H1 (cell line): ENCODE data around the gene STX18. TPM values are rescaled to one million over a fixed set of nuclear protein-coding genes. Genes with fewer than 3 reads are reported as not detected.

Source experiments
- CTCF ChIA-PET: fragments of 300-600 bp; sonication (Branson Sonifier 250); formaldehyde crosslinking; loops from one replicate; lab custom pipeline; 2021; ENCODE audit not compliant: partially characterized antibody; lab: Charles Lee
- POLR2A ChIA-PET: fragments of 300-600 bp; sonication (Branson Sonifier 250); formaldehyde crosslinking; loops from one replicate; lab custom pipeline; 2021; ENCODE audit warnings: inconsistent platforms; ENCODE audit not compliant: partially characterized antibody; lab: Charles Lee
- DNase-seq, 2 experiments: peaks; one replicate each; pipeline versions ENCODE4 v3.0.0 to v3.0.0-alpha.2; 2010 to 2022; ENCODE audit warnings: low spot score in 2 of 2, low read depth in 1 of 2, mixed read lengths in 1 of 2
- FAIRE-seq: peaks from 2 replicates; lab custom pipeline; 2011; peaks lifted over from hg19 to GRCh38; lab: Jason Lieb, UNC
- H2AFZ ChIP-seq: 2 replicates; pipeline ENCODE4 v1.8.1; 2012; ENCODE audit warnings: low read length, inconsistent platforms
- H2AK5ac ChIP-seq: 2 replicates; pipeline ENCODE4 v1.6.1; 2013; ENCODE audit warnings: low read depth, low read length
- H2BK120ac ChIP-seq: replicated peaks from 2 replicates; pipeline ENCODE3; 2013; ENCODE audit warnings: low read depth, low read length, inconsistent platforms
- H2BK12ac ChIP-seq: 2 replicates; pipeline ENCODE4 v1.6.1; 2013; ENCODE audit warnings: low read depth, low read length
- H2BK15ac ChIP-seq: 2 replicates; pipeline ENCODE4 v1.6.1; 2013; ENCODE audit warnings: low read length
- H2BK20ac ChIP-seq: 2 replicates; pipeline ENCODE4 v1.6.1; 2013; ENCODE audit warnings: low read length
- H2BK5ac ChIP-seq: 2 replicates; pipeline ENCODE4 v1.6.1; 2013; ENCODE audit warnings: low read depth, low read length
- H3K14ac ChIP-seq: 2 replicates; pipeline ENCODE4 v1.6.1; 2013; ENCODE audit warnings: inconsistent platforms; ENCODE audit not compliant: insufficient read length
- H3K18ac ChIP-seq: 2 replicates; pipeline ENCODE4 v1.6.1; 2013; ENCODE audit warnings: low read length; ENCODE audit errors: extremely low read depth
- H3K23ac ChIP-seq: 2 replicates; pipeline ENCODE4 v1.6.1; 2013; ENCODE audit warnings: inconsistent platforms; ENCODE audit not compliant: insufficient read length
- H3K23me2 ChIP-seq: 2 replicates; pipeline ENCODE4 v1.6.1; 2013; ENCODE audit warnings: low read depth, low read length
- H3K27ac ChIP-seq: 2 replicates; pipeline ENCODE4 v1.6.1; 2011; ENCODE audit warnings: low read depth, low read length, inconsistent platforms
- H3K27me3 ChIP-seq, 4 experiments: replicated peaks in 1 of 4; 1 replicate in 1 of 4; 2 replicates in 3 of 4; pipeline versions ENCODE4 v1.6.1 to v1.8.1; 2011 to 2013; ENCODE audit warnings: low read length in 3 of 4, mild to moderate bottlenecking in 3 of 4, inconsistent platforms in 2 of 4, mixed read lengths in 2 of 4, moderate library complexity in 1 of 4; ENCODE audit not compliant: control insufficient read depth in 3 of 4, insufficient read depth in 3 of 4; ENCODE audit errors: extremely low read depth in 1 of 4
- H3K36me3 ChIP-seq, 4 experiments: 2 replicates each; pipeline versions ENCODE4 v1.6.1 to v1.8.1; 2011 to 2013; ENCODE audit warnings: mild to moderate bottlenecking in 4 of 4, low read length in 3 of 4, moderate library complexity in 2 of 4, control low read depth in 1 of 4, inconsistent platforms in 1 of 4; ENCODE audit not compliant: insufficient read depth in 4 of 4, control insufficient read depth in 2 of 4
- H3K4ac ChIP-seq: replicated peaks from 2 replicates; pipeline ENCODE3; 2013; ENCODE audit warnings: low read length, low read depth, mixed read lengths, inconsistent platforms; ENCODE audit not compliant: insufficient read length
- H3K4me1 ChIP-seq, 4 experiments: replicated peaks in 1 of 4; 1 replicate in 1 of 4; 2 replicates in 3 of 4; pipeline versions ENCODE4 v1.6.1 to v1.8.1; 2011 to 2013; ENCODE audit warnings: low read length in 3 of 4, inconsistent platforms in 2 of 4, mixed read lengths in 1 of 4; ENCODE audit not compliant: insufficient read depth in 4 of 4, control insufficient read depth in 3 of 4
- H3K4me2 ChIP-seq, 2 experiments: 2 replicates each; pipeline versions ENCODE4 v1.6.1 to v1.8.1; 2011 to 2013; ENCODE audit warnings: low read depth in 2 of 2, low read length in 2 of 2, control low read depth in 1 of 2, inconsistent platforms in 1 of 2, mild to moderate bottlenecking in 1 of 2; ENCODE audit not compliant: insufficient read depth in 1 of 2
- H3K4me3 ChIP-seq, 4 experiments: fragments of 200-600, 300-600 bp in 1 of 4; sonication (generic), shearing (Covaris generic), sonication (Bioruptor Twin) in 1 of 4; 2 replicates each; pipeline versions ENCODE4 v1.5.1 to v1.8.1; 2011 to 2016; ENCODE audit warnings: low read length in 4 of 4, low read depth in 3 of 4, control low read depth in 2 of 4, inconsistent platforms in 2 of 4, mild to moderate bottlenecking in 2 of 4, mixed read lengths in 1 of 4, moderate library complexity in 1 of 4; ENCODE audit not compliant: insufficient read depth in 2 of 4; ENCODE audit errors: extremely low read depth in 1 of 4
- H3K56ac ChIP-seq: replicated peaks from 2 replicates; pipeline ENCODE3; 2013; ENCODE audit warnings: low read depth, mild to moderate bottlenecking, mixed read lengths, low read length, inconsistent platforms; ENCODE audit not compliant: insufficient read length
- H3K79me1 ChIP-seq: 2 replicates; pipeline ENCODE4 v1.6.1; 2013; ENCODE audit warnings: low read depth, low read length, control low read depth
- H3K79me2 ChIP-seq, 2 experiments: 2 replicates each; pipeline versions ENCODE4 v1.6.1 to v1.8.1; 2012 to 2013; ENCODE audit warnings: low read length in 2 of 2, mild to moderate bottlenecking in 2 of 2, inconsistent platforms in 1 of 2; ENCODE audit not compliant: insufficient read depth in 2 of 2, control insufficient read depth in 1 of 2
- H3K9ac ChIP-seq, 4 experiments: replicated peaks in 1 of 4; 1 replicate in 1 of 4; 2 replicates in 3 of 4; pipeline versions ENCODE4 v1.6.1 to v1.8.1; 2011 to 2013; ENCODE audit warnings: low read depth in 3 of 4, low read length in 3 of 4, control low read depth in 2 of 4, mild to moderate bottlenecking in 2 of 4, moderate library complexity in 2 of 4, inconsistent platforms in 1 of 4; ENCODE audit errors: extremely low read depth in 1 of 4
- H3K9me3 ChIP-seq, 2 experiments: 2 replicates each; pipeline versions ENCODE4 v1.6.1 to v1.8.1; 2012 to 2013; ENCODE audit warnings: mild to moderate bottlenecking in 2 of 2, moderate library complexity in 2 of 2, control low read depth in 1 of 2, inconsistent platforms in 1 of 2, low read depth in 1 of 2, low read length in 1 of 2, mixed read lengths in 1 of 2; ENCODE audit not compliant: insufficient read depth in 2 of 2
- H4K20me1 ChIP-seq, 2 experiments: replicated peaks in 1 of 2; 2 replicates each; pipeline versions ENCODE3 to v1.8.1; 2011 to 2013; ENCODE audit warnings: inconsistent platforms in 2 of 2, low read length in 2 of 2, mild to moderate bottlenecking in 1 of 2; ENCODE audit not compliant: insufficient read depth in 2 of 2, control insufficient read depth in 1 of 2
- H4K5ac ChIP-seq: 2 replicates; pipeline ENCODE4 v1.6.1; 2013; ENCODE audit warnings: low read length, low read depth, mixed read lengths, inconsistent platforms; ENCODE audit not compliant: insufficient read length
- H4K8ac ChIP-seq: 2 replicates; pipeline ENCODE4 v1.8.0; 2013; ENCODE audit warnings: mild to moderate bottlenecking, moderate library complexity, low read length, inconsistent platforms; ENCODE audit not compliant: insufficient read depth; ENCODE audit errors: extremely low read depth
- H4K91ac ChIP-seq: replicated peaks from 2 replicates; pipeline ENCODE3; 2013; ENCODE audit warnings: low read length, mixed read lengths, inconsistent platforms; ENCODE audit not compliant: insufficient read length
- BACH1 ChIP-seq: IDR thresholded peaks from 2 replicates; pipeline ENCODE4 v1.6.1; 2012; ENCODE audit warnings: low read length, improper control_type of control experiment
- NRF1 ChIP-seq: IDR thresholded peaks from 2 replicates; pipeline ENCODE4 v1.6.1; 2011; ENCODE audit warnings: mild to moderate bottlenecking, low read depth, low read length, improper control_type of control experiment
- RFX5 ChIP-seq: IDR thresholded peaks from 2 replicates; pipeline ENCODE4 v1.6.1; 2011; ENCODE audit warnings: low read depth, low read length, improper control_type of control experiment, borderline replicate concordance
- RNF2 ChIP-seq: fragments of 200-900, 300-1000 bp; sonication (generic); IDR thresholded peaks from 2 replicates; pipeline ENCODE4 v1.7.1; 2016; ENCODE audit warnings: borderline replicate concordance, low read depth, mild to moderate bottlenecking, antibody characterized with exemption, low read length; ENCODE audit not compliant: poor library complexity, severe bottlenecking; ENCODE audit errors: missing control alignments
- WGBS, 2 experiments: shearing (Covaris generic) in 1 of 2; methylation state at CpG; one replicate each; pipeline versions ENCODE4 v1.1.6 to v1.1.7; 2013 to 2015; ENCODE audit warnings: low lambda C conversion rate in 2 of 2, mixed read lengths in 2 of 2, inconsistent platforms in 1 of 2, low coverage in 1 of 2, missing lambda C conversion rate in 1 of 2; ENCODE audit not compliant: insufficient replicate concordance in 2 of 2, insufficient coverage in 1 of 2, insufficient read length in 1 of 2; ENCODE audit errors: extremely low coverage in 1 of 2, missing lambda C conversion rate in 1 of 2; 5-methylcytosine and 5-hydroxymethylcytosine counted together
- polyA plus RNA-seq, 7 experiments: library from polyadenylated mRNA; depleted of rRNA in 3 of 7; stranded (reverse) in 5 of 7; unstranded in 2 of 7; fragments of >200 nt in 5 of 7; fragments of 200-250 nt in 2 of 7; gene quantifications; 1 replicate in 5 of 7; 2 replicates in 1 of 7; 4 replicates in 1 of 7; pipeline versions ENCODE4 v1.2.1 to v1.2.3, GENCODE V29; 2011 to 2013; ENCODE audit warnings: missing spikeins in 2 of 7, mixed read lengths in 2 of 7
- total RNA-seq: library from RNA; stranded (reverse); fragmentation: NEBNext Ultra II Directional; extraction: Animal tissue kit (Norgen Biotek cat#: 25700); gene quantifications from 2 replicates; pipeline ENCODE4 v1.2.1, GENCODE V29; 2021

The STX18 gene
- total and polyA plus RNA-seq, 2 of the 8 experiments (the other 6 are each of a cell fraction or from before 2014, with no cell fraction given) = 14.6 to 18.3 TPM

GRCh38 chr4:4492161-4492847, 49.5 kb downstream of the STX18 start:
- H2BK15ac ChIP-seq = no peak overlapping the region
- no peak overlapping the region for H2BK12ac ChIP-seq
- no peak overlapping the region for H4K5ac ChIP-seq
- no peak overlapping the region for H3K23ac ChIP-seq
- H4K91ac ChIP-seq = no peak overlapping the region
- TF ChIP-seq RFX5 (no peak), BACH1 (no peak), RNF2 (no peak), NRF1 (no peak)
- no peak overlapping the region for H3K18ac ChIP-seq
- H3K4me1 ChIP-seq = peaks cover 0 to 3% (median 0%) of the 10 kb centered on the region in 4 experiments; a peak in 1 of 7 replicates
- H3K9ac ChIP-seq = no peak overlapping the region
- H3K79me1 ChIP-seq = no peaks in the 10 kb centered on the region
- H3K79me2 ChIP-seq = no peaks in the 10 kb centered on the region
- peaks cover 0 to 1% (median 0%) of the 10 kb centered on the region in 4 experiments; a peak in 1 of 7 replicates for H3K27me3 ChIP-seq
- no peak overlapping the region for H2AFZ ChIP-seq
- no peak overlapping the region for H2BK120ac ChIP-seq
- no peak overlapping the region for H4K8ac ChIP-seq
- no peak overlapping the region for H3K4me2 ChIP-seq
- H2AK5ac ChIP-seq = no peak overlapping the region
- CTCF ChIA-PET = interaction anchor here (0.6 kb wide), 1 partner anchor 882 kb away, joined by 3 read pairs; no protein-coding TSS in a partner anchor
- H3K27ac ChIP-seq = no peak overlapping the region
- no peaks in the 10 kb centered on the region for H3K36me3 ChIP-seq
- H3K4me3 ChIP-seq = no peak overlapping the region
- H3K4ac ChIP-seq = no peak overlapping the region
- H4K20me1 ChIP-seq = peaks cover 0 to 2% of the 10 kb centered on the region in 2 experiments
- no peak overlapping the region for H2BK20ac ChIP-seq
- no peak for DNase-seq
- H3K14ac ChIP-seq = no peak overlapping the region
- no peak for FAIRE-seq
- WGBS, 2 experiments = 86% methylated on average over 6 of the region's 6 CpGs; no CpG with 5 or more reads in 1 of the 2 experiments
- POLR2A ChIA-PET = no interaction called here
- H2BK5ac ChIP-seq = no peak overlapping the region
- no peak overlapping the region for H3K56ac ChIP-seq
- no peaks in the 10 kb centered on the region for H3K23me2 ChIP-seq
- H3K9me3 ChIP-seq = no peaks in the 10 kb centered on the region
